OCI-M2 (cell line): ENCODE measurements around the gene LRRC10B.

Experiments
- DNase-seq: peaks from one replicate; lab custom pipeline; 2025; ENCODE audit not compliant: unreplicated experiment; lab: John Stamatoyannopoulos, UW

The LRRC10B gene

DNA sequence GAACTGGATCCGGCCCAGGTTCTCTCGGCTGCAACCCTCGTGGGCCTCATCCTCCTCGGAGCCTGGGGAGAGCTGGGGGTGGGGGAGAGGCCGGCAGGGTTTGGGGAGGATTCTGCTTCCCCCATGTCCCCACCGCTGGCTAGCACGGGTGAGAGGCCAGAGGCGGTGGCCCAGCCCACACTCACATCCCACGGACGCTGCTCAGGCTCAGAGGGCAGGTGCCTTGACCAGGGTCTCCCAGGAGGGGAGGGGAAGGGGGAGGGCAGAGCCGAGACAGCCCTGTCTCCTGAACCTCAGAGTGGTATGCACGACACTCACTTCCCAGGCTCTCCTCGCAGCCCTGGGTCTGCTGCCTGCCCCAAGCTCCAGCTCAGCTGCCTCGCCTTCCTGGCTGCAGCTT, 19.6 kb downstream of the LRRC10B start:
- DNase-seq: no peak

DNA sequence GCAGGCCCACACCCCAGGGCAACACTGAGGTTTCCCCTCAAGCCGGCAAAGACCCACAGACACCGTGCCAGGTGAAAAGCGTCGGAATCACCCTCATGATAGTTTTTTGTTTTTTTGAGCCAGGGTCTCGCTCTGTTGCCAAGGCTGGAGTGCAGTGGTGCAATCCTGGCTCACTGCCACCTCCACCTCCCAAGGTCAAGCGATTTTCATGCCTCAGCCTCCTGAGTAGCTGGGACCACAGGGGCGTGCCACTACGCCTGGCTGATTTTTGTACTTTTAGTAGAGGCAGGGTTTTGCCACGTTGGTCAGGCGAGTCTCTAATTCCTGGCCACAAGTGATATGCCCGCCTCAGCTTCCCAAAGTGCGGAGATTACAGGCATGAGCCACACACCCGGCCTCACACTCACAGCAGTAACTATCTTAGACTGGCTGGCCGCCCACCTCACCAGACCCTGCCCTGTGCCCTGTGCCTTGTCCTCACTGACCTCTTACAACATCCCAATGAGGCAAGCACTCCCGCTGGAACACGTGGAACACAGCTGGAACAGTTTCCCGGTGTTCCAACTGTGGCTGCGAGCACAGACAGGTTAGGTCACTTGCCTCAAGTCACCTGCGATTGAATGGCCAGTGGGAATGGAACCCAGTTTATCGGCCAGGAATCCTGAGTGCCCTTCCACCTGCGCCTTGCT, 21.1 kb downstream of the LRRC10B start:
- no peak for DNase-seq

DNA sequence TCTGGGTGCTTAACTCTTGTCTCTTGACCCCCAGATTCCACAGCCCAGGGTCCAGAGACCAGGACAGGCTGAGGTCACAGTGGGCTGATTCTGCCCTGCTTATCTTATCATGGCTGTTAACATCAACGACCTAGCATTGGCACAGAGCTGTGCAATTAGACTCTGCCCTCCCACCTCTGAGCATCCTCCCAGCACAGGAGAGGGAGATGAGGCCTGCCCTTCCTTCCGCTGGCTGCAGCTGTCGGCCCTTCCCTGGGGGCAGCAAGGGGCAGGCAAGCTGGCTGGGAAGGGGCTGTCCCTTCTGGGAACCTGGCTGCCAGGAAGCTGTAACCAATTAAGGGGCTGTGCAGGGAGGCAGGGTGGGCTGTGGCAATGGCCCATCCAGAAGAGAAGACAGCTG, 22.5 kb downstream of the LRRC10B start:
- no peak for DNase-seq

DNA sequence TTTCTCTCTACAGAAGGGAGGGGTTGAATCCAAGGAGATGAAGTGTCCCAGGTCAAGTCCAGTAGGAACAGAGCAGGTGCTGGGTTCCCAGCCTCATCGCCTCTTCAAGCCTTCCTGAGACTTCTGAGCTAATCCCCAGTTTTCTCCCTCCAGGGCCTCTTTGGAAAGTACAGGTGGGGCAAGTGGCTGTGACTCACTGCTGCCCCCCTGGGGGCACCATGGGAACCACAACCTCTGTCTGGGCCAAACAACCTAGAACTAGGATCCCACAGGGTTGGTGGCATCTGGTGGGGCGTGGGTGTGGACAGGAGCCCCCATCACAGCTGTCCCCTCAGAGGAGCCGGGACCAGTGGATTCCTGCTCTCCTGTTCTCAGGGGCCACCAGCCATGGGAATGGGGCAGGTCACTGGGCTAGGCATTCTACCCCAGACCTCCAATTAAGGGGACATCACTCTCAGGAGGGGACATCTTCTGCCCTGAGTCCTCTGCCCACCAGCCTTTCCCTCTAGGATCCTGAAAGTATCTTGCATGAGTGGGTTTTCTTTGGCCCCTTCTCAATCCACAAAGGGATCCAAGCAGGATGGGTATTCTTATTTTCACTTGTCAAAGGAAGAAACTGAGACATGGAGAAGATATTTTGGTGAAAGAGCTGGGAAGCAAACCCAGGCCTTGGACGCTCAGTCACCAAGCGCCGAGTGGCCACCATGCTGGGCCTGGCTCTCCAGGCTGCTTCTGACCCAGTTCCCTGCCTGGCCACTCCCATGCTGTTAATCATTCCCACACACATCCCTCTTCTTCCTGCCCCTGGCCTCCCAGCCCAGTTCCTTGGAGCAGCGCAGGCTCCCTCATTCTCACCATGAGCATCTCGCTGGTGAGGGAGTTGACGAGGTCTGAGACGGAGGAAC, 23.8 kb downstream of the LRRC10B start:
- DNase-seq: no peak

DNA sequence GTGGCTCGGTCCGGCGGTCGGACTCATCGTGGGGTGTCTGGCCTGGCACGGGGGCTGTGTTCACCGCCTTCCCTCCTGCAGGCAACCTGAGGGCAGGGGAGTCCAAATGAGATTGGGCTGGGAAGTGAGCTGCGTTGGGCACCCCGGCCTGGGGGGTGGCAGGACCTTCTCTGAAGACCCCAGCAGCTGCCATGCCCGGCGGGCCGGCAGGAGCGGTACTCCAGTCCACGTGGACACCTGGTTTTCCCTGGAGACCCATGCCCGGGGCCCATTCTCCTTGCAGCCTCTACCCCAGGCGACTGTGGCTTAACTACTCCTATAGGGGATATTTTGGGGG, 24.5 kb downstream of the LRRC10B start:
- no peak for DNase-seq

DNA sequence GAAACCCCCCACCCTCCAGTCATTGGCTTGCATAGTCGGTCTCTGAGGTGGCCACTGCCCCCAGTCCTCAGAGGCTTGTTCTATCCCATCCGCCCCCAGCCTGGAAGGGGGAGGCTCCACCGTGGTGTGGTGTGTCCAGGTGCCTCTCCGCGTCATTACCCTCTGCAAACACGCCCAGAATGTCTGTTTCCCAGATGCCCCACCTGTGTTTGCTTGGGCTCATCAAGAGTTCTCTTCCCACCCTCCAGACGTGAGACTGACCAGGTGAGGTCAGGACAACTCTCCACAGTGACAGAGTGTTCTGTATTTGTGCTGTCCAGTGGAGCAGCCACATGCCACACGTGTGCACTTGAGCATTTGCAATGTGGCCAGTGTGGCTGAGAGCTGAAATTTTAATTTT, 24.9 kb downstream of the LRRC10B start:
- DNase-seq: no peak

DNA sequence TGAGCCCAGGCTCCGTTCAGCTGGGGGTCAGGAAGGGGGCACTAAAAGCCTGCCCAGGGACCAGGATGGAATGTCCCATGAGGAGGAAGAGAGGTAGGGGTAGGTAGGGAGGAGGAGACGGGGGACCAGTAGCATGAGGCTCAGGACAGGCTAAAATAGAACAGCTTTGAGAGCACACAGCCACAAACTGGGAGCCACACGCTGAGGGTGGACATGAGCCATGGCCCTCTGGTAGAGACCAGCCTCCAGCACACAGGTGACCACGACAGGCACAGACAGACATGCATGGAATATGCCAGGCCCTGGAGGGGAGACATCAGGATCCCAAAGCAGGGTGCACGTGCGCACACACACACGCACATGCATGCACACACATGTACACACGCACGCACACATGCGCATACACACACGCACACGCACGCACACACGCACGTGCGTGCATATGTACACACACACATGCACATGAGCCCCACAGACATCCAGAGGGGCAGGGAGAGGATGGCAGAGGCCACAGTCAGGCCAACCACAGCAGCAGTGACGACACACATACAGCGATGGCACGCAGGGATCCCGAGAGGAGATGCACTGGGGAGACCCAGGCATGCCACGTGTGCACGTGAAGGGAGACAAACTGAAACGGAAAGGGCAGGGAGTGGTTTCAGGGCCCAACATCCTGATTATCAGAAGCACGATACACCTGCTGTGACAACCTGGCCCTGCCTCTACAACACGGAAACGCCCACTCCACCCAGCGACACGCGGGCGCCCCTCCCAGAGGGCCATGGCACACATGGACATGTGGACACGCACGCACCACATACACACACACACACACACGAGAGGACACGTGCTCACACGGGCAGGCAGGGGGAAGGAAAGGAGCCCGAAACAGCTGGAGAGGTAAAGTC, 25.7 kb downstream of the LRRC10B start:
- DNase-seq: no peak

DNA sequence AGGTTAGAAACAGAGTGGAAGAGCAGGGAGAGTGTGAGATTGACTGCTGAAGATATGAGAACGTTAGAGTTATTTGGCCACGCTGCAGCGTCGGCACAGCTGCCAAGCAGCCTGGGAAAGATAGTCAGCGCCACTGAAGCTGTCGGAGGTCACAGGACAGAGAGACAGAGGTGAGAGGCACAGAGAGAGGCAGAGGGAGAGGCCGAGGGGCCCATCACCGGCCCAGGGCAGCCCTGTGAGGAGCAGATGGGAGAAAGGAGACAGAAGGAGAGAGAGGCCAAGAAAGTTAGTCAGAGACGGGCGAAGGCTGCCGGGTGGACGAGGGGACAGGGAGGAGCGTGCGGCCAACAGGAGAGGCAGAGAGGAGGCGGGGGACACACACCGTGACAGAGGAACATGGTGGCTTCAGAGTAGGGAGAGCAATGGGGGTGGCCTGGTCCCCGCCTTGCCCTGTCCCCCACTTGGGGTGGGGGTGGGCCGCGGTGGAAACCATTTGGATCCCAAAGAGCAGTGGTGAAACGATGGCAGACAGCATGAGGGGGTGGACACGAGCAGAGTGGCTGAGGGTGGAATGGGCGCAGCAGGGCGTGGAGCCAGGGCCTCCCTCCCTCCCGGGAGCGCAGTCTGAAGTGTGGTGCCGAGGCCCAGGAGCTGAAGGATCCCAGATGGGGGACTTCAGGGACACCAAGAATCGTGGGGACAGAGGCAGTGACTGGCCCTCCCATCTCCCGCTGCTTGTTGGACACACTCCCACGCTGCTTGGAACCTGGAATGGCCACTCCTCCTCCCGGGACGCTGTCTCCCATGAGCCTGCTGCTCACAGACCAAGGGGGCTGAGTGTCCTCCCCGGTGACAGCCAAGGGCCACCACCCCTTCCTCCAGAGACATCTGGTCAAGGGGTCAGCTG, 26.6 kb downstream of the LRRC10B start:
- DNase-seq: no peak

DNA sequence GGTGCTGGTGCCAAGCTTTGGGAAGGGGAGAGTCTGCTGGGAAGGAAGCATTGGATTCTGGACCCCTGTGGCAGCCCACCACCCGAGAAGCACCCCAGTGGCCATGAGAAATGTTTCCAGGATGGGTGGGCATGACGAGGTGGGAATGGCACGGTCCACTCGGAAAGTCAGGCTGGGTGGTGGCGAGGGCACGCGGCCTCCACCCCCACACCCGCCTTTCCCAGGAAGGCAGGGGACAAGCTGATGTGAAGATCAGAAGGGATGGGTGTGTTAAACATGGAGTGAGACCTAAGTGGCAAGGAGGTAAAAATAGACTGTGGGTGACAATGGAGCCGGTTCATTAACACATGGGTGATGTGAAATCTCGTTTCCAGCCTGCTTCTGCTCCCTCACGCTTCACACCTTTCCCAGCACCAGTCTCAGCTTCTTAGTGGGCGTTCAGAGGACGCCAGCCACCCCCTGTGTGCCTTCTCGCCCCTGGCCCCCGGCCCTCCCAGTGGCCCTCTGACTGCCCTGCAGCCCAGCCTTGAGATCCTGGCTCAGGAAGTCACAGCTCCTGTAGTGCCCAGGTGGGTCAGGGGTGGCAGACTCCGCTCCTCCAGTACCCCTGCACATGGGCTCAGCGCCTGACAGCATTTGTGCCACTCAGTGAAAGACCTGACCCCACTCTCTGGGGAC, 27.6 kb downstream of the LRRC10B start:
- DNase-seq: no peak

DNA sequence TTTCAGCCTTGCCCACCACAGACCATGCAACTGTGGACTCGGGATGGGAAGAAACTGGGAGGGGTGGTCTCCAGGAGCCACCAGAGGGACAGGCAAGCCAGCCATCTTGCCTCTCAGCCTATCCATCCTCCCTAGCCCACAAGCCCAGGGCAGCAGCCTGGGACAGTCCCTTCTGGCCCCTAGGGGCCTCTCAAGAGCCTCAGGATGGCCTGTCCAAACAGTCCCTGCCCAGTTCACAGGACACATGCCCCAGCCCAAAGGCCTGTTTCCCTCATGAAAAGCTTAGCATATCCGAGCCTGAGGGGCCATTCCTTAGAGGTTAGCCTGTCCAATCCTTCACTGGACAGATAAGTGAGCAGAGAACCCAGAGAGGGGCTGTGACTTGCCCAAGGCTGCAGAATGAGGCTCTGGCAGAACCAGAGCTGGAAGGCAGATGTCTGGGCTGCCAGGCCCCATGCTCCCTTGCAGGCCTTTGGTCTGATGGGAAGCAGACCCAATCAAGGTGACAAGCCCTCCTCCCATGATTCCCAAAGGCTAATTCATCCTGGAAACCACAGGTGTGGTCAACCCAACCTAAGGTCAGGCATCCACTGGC, 28.2 kb downstream of the LRRC10B start:
- DNase-seq: no peak

DNA sequence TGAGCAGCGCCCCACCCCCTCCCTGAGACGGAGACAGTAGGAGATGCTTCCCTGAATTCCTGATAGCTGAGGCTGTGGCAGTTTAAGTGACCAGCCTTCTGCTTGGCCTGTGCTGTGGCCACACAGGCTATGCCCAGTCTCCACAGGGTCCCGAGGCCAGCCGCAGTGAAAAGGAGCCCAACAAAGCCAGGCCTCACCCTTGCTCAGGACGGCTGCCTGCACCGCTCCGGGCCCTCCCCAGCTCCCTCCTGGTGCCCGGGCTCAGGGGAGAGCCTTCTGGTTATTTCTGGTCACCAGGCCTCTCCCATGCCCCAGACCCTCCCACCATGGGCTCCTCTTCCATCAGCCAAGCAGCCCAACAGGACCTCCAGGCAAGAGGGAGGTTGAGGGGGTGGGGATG, 28.8 kb downstream of the LRRC10B start:
- DNase-seq: no peak

DNA sequence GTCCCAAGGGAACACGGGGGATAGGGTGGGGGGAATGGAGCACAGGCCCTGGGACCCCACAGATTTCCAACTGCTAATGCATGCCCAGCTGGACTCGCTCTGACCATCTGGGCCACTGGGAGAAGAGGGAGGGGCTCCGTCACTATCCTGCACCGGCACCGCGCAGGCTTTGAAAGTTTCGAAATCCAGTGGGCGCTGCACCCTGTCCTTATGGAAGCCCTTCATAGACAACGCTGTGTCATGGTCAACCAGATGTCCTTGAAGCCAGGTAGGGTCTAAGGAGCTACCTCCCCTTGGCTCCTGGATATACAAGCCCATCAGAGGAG, 30.1 kb downstream of the LRRC10B start:
- DNase-seq: no peak

DNA sequence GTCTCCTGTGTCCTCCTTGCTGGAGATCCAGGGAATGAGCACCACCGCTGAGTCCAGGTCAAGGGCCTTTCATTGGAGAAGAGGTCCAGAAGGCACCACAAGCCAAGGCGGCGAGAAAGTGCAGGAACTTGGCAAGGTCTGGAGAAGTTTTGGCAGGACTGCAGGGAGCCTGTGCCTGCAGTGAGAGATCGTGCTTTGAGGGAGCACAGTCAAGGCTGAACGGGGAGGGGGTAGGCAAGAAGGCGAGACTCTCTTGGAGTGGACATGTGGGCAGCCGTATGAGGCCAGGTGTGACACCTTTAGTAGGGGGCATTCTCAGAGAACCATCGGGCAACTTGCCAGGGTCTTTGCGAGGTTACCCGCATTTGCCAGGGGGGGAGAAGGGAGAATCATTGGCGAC, 30.5 kb downstream of the LRRC10B start:
- no peak for DNase-seq

DNA sequence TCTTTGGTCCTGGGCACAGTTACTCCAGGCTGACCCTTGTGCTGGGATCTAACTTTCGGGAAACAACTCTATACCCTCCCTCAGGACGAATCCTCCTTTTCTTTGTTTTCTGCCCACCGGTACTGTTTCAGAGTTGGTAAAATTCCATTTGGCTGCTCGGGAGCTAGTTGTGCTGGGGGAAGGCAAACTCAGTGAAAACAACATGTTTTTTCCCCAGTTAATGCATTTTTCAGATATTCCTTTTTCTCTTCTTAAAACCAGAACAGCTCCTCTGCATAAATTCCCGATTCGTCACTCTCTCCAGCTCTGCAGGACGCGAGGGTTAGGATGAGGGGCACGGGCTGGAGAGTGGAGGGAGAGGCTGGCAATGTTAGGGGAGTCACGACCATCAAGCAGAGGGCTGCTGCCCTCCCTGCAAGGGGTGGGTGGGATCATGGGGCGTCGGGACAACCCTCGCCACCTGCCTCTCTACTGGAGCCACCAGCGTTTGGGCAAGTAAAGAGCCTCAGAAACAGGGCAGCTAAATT, 31.3 kb downstream of the LRRC10B start:
- DNase-seq: no peak

DNA sequence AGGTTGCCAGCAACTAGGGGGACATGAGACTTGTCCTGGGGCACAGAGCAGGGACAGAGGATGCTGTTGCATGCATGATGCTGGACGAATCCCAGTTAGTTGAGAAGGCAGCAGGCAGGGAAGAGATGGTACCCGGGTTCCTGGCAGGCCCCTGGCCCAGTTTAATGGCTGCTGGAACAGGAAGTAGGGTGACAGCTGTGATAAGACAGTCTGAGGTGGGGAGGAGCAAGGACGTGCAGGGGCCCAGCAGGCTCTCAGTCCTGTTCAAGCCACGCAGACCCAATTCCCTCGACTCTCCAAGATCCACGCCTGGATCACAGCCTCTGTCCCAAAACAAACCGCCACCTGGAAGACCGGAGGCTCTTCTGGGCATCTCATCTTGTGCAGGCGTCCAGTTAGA, 32.0 kb downstream of the LRRC10B start:
- no peak for DNase-seq

DNA sequence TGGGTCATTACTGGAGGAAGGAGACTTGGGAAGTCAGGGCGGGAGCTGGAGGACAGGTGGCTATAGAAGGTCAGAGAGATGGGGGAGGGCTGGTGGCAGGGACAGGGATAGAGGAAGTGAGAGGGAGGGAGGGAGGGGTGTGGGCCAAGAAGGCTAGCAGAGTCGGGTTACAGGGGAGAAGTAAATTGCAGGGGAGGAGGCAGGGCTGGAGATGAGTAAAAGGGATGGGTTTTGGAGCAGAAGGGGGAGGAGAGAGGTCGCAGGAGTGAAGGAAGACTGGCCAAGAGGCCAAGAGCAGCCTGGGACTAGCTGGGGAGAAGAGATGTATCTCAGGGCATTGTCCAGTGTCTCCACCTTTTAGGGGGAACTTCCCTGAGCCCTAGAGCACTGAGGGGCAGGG, 33.0 kb downstream of the LRRC10B start:
- no peak for DNase-seq

DNA sequence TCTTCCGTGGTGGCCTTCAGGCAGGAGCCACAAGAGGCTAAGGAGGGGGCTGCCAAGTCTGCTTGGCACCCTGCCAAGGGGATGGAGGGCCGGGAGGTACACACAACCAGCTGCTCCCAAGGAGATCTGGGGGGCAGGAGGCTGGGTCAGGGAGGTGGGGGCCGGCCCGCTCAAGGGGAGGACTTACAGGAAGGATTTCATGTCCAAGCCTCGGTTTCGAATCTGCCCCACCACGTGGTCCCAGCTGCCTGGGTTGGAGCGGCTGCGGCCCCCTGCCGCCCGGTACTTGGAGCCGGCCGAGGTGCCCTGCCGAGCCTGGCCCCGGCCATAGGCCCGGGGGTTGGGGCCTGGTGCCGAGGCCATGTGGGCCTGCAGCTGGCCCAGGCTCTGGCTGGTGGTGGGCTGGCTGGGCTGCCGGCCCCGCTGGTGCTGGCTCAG, 33.5 kb downstream of the LRRC10B start:
- no peak for DNase-seq

DNA sequence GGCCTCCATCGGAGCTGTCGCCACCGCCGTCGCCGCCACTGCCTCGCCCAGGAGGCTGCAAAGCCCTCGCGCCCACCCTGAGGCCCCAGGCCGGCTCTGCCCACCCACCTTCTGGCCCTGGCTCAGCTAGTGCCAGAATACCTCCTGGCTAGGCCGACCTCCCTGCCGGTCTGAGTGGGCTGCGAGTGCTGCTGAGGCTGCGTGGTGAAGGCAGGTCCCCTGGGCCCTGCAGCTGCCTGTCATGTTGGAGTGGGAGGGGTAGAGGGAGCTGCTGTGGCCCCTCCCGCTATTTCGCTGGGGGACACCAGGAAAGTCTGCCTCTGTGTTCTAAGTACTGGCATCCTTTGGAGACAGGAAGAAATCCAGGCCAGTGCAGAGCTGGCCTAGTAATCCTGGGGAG, 34.2 kb downstream of the LRRC10B start:
- DNase-seq: no peak

DNA sequence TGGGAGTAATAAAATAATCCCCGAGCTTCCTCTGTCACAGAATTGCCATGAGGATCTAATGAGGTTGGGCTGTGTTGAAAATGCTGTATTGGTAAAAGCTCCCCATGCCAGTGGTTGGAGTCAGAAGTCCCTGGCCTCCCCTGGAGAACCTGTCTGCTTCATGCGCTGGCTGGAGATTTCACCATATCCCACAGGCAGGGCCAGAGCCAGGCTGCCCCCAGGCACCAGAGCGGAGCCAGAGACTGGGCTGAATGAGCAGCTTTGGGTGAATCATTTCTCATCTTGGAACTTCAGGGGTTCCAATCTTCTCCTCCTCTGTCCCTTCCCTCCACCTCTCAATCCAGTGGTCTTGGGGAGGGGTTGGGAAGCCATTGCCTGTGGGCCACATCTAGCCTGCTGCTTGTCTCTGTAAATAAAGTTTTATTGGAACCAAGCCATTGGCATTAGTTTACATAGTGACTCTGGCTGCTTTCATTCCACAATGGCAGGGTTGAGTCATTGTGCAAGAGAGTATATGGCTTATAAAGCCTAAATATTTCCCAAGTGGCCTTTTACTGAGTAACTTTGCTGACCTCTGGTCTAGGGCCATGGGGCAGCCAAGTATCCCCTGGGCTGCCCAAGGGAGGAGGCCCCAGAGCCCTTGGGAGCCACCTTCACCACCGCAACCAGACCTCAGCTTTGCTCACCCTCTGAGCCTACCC, 35.2 kb downstream of the LRRC10B start:
- no peak for DNase-seq
